B cell (primary cell): ENCODE results near the gene MUC20.

Experiments
- EZH2 ChIP-seq: IDR thresholded peaks from 2 replicates; pipeline ENCODE4 v1.6.1; 2012; ENCODE audit warnings: borderline replicate concordance, low read depth, mild to moderate bottlenecking, moderate library complexity, low read length; ENCODE audit not compliant: insufficient read depth, poor library complexity, severe bottlenecking
- TF ChIP-seq, protein P1 (sequence below): fragments of 200-600 bp; IDR thresholded peaks from one replicate; pipeline ENCODE4 v1.8.0; 2022; ENCODE audit warnings: antibody characterized with exemption, mild to moderate bottlenecking

DNA sequence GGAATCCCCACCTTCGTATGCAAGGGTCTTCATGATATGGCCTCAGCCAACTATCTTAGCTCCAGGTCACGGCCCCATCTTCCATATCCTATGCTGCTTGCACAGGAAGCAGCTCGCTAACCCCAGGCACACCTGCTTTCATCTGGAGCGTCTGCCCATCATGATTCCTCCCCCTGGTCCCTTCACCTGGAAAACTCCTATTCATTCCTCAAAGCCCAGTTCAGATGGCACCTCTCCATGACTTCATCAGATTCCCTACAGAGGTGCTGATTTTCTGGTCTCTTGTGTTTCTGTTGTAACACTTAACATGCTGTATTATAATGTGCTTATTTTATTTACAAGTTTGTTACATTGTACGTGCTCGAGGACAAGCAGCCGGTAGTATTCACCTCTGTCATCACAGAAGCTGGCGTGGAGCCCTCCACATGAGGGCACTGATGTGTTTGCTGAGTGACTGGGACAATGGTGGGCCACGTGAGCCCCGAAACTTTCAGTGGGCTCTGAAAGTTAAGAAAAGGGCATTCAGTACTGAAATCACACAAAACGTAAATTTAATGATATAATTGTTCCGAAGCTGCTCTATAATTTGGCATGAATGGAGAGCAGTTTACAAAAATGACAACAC, 16.2 kb downstream of the MUC20 start:
- TF ChIP-seq, protein P1, sequence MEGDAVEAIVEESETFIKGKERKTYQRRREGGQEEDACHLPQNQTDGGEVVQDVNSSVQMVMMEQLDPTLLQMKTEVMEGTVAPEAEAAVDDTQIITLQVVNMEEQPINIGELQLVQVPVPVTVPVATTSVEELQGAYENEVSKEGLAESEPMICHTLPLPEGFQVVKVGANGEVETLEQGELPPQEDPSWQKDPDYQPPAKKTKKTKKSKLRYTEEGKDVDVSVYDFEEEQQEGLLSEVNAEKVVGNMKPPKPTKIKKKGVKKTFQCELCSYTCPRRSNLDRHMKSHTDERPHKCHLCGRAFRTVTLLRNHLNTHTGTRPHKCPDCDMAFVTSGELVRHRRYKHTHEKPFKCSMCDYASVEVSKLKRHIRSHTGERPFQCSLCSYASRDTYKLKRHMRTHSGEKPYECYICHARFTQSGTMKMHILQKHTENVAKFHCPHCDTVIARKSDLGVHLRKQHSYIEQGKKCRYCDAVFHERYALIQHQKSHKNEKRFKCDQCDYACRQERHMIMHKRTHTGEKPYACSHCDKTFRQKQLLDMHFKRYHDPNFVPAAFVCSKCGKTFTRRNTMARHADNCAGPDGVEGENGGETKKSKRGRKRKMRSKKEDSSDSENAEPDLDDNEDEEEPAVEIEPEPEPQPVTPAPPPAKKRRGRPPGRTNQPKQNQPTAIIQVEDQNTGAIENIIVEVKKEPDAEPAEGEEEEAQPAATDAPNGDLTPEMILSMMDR = no peak
- TF ChIP-seq EZH2 = no peak
